GM18861 (cell line): Measurements from ENCODE around the gene NPIPA5.
"Not testable (repeated sequence)": the region's sequence is repeated elsewhere in the genome, so short reads cannot be mapped to it uniquely, and the experiment has no call there.

ENCODE experiments used
- ATAC-seq: cut with Tn5 transposase; IDR thresholded peaks from one replicate; pipeline ENCODE4 v1.9.1; 2021; ENCODE audit not compliant: unreplicated experiment

Gene NPIPA5

DNA sequence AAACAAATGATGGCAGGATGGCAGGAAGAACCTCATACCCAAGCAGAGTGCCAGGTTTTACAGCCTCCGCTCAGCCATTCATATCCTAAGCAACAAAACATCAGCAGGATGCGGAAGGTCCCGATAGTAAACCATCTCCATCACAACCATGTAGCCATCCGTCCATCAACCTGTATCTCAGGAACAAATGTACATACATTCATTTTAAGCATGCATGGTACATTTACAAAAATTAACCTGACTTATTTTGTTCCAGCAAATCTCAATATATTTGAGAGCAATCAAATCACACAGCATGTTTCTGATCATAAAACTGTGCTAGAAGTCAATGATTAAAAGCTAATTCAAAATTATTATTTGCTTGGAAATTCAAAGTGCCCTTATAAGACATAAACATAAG lies at the start of gene NPIPA5:
TSS of gene NPIPA5 (minus strand) at position 101 of the 400 bp plus-strand sequence. CDS start at position 101, 0 bp downstream.
- not testable (repeated sequence) for ATAC-seq

DNA sequence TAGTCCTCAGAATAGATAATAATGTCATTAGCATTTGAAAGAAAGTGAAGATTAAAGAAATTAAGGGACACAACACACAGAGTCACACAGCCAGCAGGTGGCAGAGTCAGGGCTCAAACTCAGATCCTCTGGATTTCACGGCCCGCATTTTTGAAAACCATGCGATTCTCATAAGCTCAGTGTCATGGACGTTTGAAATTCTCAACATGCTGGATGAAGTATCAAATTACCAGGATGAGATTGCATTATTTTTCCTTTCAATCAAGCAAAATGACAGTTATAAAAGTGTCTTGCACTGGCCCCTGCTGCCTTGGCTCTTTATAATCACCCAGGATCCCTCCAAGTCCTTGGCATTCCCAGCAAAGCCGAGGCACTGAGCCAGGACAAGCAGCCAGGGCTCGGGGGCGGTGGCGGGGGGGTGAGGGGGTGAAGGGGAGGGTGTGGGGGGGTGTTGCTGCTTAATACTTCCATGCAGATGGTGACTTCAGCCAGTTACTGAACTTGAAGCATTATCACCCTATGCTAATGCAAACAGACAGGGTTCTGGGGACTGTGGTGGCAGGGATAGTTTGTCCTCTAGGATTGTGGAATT lies 49.6 kb upstream of the NPIPA5 start:
- ATAC-seq, result no peak

DNA sequence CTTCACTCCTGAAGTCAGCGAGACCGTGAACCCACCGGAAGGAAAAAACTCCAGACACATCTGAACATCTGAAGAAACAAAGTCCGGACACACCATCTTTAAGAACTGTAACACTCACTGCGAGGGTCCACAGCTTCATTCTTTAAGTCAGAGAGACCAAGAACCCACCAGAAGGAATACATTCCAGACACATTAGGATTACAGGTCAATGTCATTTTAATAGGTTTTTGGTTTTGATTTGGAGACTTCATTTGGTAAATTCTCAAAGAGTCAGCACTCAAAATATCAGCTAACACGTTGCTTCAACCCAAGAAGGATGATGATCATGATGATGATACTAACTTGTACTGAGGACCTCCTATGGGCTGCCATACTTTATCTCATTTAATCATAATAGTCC lies 48.7 kb upstream of the NPIPA5 start:
- no peak for ATAC-seq

DNA sequence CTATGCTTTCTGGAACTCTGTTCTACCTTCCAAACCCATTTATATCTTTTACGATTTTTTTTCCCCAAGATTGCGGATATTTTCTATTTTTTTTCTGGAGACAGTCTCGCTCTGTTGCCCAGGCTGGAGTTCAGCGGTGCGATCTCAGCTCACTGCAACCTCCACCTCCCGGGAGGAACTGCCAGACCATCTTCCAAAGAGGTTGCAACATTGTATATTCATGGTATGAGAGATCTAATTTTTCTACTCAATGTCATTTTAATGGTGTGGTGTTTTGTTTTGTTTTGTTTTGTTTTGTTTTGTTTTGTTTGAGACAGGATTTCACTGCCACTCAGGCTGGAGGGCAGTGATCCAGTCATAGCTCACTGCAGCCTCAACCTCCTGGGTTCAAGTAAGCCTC lies 47.8 kb upstream of the NPIPA5 start:
- no peak for ATAC-seq

DNA sequence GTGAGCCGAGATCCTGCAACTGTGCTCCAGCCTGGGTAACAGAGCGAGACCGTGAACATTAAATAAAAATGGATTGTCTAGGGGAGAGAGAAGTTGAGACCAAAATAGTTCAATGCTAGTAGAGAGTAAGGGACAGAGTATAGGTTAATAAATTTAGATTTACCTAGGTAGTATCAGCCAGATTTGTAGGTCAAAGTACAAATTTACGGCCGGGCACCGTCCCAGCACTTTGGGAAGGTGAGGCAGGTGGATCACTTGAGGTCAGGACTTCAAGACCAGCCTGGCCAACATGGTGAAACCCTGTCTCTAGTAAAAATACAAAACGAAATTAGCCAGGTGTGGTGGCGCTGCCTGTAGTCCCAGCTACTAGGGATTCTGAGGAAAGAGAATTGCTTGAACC lies 44.1 kb upstream of the NPIPA5 start:
- ATAC-seq, result no peak

DNA sequence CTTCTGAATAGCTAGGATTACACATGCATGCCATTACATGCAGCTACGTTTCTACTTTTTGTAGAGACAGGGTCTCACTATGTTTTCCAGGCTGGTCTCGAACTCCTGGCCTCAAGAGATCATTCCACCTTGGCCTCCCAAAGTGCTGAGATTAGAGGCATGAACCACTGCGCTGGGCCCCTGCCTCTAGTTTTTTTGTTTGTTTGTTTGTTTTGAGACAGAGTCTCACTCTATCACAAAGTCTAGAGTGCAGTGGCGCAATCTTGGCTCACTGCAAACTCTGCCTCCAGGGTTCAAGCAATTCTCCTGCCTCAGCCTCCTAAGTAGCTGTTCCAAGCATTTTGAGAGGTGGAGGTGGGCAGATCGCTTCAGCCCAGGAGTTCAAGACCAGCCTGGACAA lies 43.6 kb upstream of the NPIPA5 start:
- ATAC-seq, result not testable (repeated sequence)

DNA sequence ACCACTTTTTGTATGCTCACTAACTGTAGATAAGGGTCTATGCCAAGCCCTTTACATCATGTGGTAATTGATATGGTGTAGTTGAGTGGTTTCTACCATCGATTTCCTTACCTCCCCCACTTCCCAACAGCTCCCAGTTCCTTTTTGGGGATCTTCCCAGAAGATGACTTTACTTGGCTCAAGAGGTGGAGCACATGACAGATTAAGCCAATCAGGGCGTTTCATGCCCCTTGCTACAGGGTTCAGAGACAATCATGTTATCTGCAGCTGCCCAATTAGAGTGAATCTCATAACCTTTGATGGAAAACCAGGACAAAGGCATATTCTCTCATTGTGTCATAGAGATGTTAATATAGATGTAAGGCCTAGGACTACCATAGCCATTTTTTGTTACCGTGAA lies 40.1 kb upstream of the NPIPA5 start:
- ATAC-seq, result no peak

DNA sequence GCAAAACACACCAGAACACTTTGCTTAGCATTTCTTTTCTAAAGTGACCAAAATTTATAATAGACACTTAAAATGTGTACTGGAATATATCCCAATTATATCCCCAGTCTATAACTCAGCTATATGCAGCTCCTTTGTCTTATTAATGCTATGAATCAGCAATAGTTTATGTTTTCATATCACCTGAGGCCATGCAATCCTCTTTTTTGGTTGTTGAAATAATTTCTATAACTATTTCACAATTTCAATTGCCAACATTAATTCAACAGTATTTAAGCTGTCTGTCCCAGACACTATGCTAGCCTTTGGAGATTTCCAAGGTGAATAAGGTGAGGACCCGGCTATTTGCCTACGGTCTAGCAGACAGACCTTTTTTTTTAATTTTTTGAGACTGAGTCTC lies 39.1 kb upstream of the NPIPA5 start:
- ATAC-seq, result no peak

DNA sequence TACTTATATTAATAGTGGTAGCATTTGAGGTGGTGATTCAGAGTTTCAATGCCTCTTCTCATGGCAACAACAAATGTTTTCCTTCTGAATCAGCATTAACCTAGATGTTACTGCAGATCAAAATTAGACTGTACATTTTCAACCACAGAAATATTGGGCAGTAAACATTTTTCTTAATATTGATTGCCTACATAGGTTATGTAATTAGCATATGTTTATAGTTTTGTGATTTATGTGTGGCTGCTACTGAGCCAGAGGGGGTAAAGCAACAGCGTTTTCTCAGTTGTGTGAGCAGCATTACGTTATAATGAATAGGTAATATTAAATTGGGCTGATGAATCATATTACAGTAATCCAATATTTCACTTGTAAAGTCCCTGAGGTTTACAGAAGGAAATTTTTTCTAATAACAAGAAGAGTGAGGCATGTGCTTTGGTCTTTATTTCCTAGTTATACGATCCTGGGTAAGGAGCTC lies 37.5 kb upstream of the NPIPA5 start:
- ATAC-seq, result no peak

DNA sequence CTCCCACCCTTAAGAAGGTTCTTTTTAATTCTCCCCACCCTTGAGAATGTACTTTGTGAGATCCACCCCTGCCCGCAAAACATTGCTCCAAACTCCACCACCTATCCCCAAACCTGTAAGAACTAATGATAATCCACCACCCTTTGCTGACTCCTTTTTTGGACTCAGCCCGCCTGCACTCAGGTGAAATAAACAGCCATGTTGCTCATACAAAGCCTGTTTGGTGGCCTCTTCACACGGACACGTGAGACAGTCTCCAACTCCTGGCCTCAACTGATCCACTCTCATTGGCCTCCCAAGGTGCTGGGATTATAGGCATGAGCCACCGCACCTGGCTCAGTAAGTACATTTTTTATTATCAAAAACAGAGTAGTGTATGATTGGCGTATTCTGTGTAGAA lies 31.4 kb upstream of the NPIPA5 start:
- ATAC-seq, result not testable (repeated sequence)

DNA sequence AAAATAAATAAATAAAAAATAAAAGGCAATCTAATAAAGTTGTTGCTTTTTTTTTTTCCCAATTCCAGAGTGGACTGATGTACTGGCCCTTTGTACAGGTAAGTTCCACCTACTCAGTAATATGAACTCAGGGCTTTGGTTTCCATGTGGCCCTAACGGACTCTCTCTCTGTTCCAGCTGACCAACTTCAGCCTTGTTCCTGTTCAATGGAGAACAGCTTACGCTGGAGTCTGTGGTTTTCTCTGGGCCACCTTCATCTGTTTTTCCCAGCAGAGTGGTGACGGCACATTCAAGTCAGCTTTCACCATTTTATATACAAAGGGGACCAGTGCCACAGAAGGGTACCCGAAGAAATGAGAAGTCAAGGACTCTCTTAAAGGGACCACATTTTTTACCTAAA lies 29.7 kb upstream of the NPIPA5 start:
- ATAC-seq, result not testable (repeated sequence)

DNA sequence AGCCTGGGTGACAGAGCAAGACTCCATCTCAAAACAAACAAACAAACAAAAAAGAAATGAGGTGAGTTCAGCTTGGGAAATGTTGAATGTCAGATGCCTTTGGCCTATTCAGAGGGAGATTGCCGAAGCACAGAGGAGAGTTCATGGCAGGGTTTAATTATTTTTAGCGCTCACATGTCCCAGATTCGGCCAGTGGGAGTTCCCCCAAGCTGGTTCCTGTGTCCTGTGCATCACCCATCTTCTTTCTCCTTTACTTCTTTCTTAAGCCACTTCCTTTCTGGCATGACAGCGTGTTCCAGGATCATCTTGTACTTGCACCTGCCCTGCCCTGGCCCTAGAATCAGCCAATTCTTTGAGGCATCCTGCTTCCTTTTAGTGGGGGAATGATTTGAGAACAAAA lies 26.7 kb upstream of the NPIPA5 start:
- ATAC-seq, result no peak

DNA sequence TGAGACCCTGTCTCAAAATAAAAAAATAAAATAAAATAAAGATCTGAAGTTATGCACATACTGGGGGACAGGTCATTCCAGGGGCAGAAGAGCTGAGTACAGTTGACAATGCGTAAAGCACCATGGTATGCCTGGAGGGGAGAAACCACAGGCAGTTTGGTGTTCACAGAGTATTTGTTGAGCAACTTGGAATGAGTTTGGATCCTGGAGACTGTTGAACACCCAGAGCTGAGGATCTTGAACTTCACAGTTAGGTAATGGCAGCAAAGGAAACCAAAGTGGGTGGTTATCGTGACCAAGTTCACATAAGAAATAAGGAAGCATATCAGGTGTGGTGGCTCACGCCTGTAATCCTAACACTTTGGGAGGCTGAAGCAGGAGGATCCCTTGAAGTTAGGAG lies 26.0 kb upstream of the NPIPA5 start:
- ATAC-seq, result not testable (repeated sequence)

DNA sequence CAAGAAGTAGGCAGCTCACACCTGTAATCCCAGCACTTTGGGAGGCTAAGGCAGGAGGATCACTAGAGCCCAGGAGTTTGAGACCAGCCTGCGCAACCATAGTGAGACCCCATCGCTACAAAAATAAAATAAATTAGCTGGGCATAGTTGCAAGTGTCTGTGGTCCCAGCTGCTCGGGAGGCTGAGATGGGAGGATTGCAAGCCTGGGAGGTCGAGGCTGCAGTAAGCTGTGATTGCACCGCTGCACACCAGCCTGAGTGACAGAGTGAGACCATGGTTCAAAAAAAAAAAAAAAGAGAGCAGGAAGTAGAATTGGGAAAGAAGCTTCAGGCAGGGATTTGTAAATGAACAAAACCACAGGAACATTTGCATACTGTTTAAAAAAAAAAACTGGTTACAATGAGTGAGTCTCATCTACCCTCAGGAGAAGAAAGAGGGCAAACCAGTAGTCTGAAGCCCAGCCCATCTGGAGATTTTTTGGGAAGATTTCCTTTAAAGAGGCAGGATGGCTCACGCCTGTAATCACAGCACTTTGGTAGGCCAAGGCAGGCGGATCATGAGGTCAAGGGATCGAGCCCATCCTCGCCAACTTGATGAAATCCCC lies 25.4 kb upstream of the NPIPA5 start:
- ATAC-seq, result no peak

DNA sequence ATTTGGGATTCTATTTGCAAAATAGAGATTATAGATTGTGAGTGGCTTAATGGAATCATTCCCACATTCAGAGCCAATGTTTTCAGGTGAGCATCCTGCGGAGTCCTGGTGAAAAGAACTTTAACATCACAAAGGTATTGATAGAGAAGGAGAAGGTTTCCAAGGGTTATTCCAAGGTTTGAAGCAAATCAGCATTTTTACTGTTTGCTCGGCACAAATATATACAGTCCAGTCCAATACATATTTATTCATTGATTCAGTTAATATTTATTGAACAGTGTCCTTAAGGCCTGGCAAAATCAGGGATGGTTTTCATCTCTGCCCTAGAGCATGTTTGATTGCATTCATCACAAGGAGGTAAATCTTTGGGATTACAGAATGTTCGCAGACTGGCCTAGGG lies 23.9 kb upstream of the NPIPA5 start:
- no peak for ATAC-seq

DNA sequence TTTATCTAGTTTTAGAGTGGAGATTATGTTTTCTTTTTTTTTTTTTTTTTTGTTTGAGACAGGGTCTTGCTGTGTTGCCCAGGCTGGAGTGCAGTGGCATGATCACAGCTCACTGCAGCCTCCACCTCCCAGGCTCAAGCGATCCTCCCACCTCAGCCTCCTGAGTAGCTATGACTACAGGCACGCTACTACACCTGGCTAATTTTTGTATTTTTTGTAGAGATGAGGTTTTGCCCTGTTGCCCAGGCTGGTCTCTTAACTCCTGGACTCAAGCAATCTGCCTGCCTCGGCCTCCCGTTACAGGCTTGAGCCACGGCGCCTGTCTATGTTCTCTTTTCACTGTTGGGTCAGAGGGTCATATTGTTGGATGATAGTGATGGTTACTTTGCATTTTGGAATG lies 22.2 kb upstream of the NPIPA5 start:
- not testable (repeated sequence) for ATAC-seq

DNA sequence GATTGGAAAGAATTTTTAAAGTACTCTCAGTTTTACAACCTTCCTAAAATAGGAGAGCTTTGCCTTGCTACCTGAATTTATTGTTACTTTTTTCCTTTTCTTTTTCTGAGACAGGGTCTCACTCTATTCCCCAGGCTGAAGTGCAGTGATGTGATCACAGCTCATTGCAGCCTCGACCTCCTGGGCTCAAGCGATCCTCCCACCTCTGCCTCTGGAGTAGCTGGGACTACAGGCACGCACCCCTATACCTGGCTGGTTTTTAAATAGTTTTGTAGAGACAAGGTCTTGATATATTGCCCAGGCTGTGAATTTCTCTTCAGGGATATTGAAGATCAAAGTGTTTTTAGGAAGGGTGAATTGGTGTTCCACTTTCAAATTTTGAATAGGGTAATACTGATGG lies 21.2 kb upstream of the NPIPA5 start:
- no peak for ATAC-seq

DNA sequence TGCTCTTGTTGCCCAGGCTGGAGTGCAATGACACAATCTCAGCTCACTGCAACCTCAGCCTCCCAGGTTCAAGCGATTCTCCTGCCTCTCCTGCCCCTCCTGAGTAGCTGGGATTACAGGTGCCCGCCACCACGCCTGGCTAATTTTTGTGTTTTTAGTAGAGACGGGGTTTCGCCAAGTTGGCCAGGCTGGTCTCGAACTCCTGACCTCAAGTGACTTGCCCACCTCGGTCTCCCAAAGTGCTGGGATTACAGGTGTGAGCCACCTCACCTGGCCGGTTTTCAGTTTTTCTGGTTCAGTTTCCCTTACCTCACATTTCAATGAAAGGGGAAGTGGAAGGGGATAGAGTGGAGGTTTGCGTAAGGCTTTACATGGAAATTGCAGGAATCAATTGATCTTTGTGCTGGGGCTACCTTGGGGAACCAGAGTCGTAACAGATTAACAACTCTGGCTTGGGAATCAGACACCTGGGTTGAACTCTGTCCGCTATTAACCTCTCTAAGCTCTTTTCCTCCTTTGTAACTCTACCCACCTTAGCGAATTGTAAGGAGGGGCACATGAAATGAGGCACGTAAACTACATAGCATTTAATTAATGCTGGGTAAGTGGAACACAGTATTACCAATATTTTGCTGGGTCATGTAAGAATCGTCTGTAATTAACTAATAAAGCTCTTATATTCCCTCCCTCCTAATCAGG lies 20.7 kb upstream of the NPIPA5 start:
- ATAC-seq, result no peak

DNA sequence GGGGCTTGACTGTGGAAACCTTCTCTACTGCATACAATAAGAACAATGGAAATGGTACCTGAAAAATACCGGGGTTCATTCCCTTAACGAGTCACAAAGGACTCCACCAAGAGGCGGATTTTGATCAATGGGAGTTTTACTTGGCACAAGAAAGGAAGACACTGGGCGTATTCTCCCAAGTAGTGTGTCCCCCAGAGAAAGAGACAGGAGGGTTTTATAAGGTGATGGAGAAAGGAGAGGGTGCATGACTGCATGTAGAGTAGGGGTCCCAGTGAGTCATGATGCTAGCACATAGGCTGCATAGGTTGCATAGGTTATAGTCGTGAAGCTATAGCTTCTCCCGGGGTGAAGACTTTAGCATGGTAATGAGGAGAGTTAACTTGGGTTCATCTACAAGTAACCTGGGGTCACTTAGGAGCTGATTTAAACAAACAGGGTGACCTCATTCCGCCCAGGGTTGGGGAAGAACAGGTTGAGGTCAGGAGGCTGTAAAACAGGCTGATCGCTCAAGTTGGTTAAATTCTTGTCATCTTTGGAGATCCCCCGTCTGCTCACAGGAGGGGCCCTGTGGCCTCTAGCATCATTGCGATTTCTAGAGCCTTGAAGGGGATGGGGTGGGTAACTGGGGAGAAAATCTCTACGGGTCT lies 19.0 kb upstream of the NPIPA5 start:
- ATAC-seq, result no peak

DNA sequence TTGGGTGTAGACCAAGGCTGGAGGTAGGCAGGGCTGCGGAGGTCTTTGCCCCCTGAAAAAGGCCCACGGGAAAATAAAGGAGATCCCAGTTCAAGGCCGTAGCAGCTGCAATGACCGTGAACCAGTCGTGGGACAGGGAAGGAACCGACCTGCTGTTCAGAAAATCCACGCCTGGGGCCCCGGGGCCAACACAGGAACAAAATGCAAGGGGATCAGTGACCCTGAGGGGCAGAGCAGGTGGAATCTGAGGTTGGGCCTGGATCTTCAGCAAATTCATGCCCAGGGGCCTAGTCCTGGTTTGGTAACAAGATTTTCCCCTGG lies 18.4 kb upstream of the NPIPA5 start:
- not testable (repeated sequence) for ATAC-seq

DNA sequence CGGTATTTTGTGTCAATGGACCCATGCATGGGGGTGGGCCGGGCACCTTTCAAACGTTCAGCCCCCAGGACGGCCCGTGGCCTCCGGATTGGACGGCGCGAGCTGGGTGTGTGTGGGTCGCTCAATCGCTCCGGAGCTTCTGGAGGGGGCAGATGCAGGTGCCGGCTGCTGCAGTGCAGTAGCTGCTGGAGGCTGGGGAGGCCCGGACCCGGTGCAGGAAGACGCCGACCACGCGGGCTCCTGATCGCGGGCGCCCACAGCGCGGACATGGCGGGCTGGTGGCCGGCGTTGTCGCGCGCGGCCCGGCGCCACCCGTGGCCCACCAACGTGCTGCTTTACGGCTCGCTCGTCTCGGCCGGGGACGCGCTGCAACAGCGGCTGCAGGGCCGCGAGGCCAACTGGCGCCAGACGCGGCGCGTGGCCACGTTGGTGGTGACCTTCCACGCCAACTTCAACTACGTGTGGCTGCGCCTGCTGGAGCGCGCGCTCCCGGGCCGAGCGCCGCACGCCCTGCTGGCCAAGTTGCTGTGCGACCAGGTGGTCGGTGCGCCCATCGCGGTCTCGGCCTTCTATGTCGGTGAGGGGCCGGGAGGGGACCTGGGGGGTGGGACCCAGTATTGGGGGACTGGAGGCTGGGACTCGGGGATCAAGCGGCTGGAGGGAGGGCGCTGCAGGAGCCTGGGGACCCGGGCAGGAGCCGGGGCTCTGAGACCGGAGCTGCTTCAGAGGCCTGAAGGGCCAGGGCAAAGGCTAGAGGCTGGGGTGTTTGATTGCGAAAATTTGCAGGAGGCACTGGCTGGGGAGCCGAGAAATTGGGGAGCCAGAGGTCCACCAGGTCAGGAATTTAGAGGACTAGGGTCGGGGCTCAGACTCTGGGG lies 17.8 kb upstream of the NPIPA5 start, which contains the start of gene MPV17L:
TSS of gene MPV17L (plus strand) at position 124 of the 878 bp plus-strand sequence. CDS start at position 268, 144 bp downstream.
- not testable (repeated sequence) for ATAC-seq
